T-cell (primary cell): ENCODE results near the gene SIM2. TPM values are rescaled to one million over a fixed set of nuclear protein-coding genes. Genes with fewer than 3 reads are reported as not detected.

ENCODE experiments used
- ATAC-seq, 4 experiments: fragments of 200-7000 bp in 3 of 4; fragments of 150-1000 bp in 1 of 4; cut with Tn5 transposase; replicated peaks in 1 of 4; 1 replicate in 3 of 4; 2 replicates in 1 of 4; pipeline ENCODE4 v1.10.0; 2021; ENCODE audit warnings: moderate library complexity in 3 of 4, mild to moderate bottlenecking in 2 of 4, moderate number of reproducible peaks in 1 of 4
- CTCF ChIA-PET, 2 donors: fragments of 300-600 bp; sonication (Branson Sonifier 250); formaldehyde crosslinking; loops; one replicate each; lab custom pipeline; 2022; ENCODE audit warnings: antibody characterized with exemption in 2 of 2; lab: Charles Lee
- POLR2A ChIA-PET, 2 donors: fragments of 300-600 bp; sonication (Branson Sonifier 250); formaldehyde crosslinking; loops; one replicate each; lab custom pipeline; 2022; ENCODE audit warnings: antibody characterized with exemption in 2 of 2; lab: Charles Lee
- DNase-seq, 35 experiments: peaks; one replicate each; pipeline versions ENCODE4 v3.0.0 to v3.0.0-alpha.2; 2013 to 2023
- H3K27ac ChIP-seq: one replicate; pipeline ENCODE4 v1.5.1; 2013; ENCODE audit warnings: low read length
- H3K27me3 ChIP-seq, 2 experiments: replicated peaks in 1 of 2; 1 replicate in 1 of 2; 2 replicates in 1 of 2; pipeline versions ENCODE4 v1.6.1 to v1.7.0; 2013; ENCODE audit warnings: low read length in 1 of 2, mixed read lengths in 1 of 2; ENCODE audit not compliant: control insufficient read depth in 2 of 2, insufficient read depth in 2 of 2; ENCODE audit errors: extremely low read depth in 1 of 2
- H3K36me3 ChIP-seq, 2 donors: 1 replicate in 1 of 2; 2 replicates in 1 of 2; pipeline versions ENCODE4 v1.6.1 to v1.7.0; 2013; ENCODE audit warnings: low read length in 1 of 2; ENCODE audit not compliant: control insufficient read depth in 2 of 2, insufficient read depth in 1 of 2; ENCODE audit errors: extremely low read depth in 1 of 2
- H3K4me1 ChIP-seq, 2 experiments: 1 replicate in 1 of 2; 2 replicates in 1 of 2; pipeline versions ENCODE4 v1.6.1 to v1.7.0; 2013; ENCODE audit warnings: low read length in 2 of 2, mixed read lengths in 1 of 2; ENCODE audit not compliant: insufficient read depth in 2 of 2, control insufficient read depth in 1 of 2; ENCODE audit errors: extremely low read depth in 1 of 2
- H3K4me3 ChIP-seq, 2 donors: 1 replicate in 1 of 2; 2 replicates in 1 of 2; pipeline versions ENCODE4 v1.5.1 to v1.7.0; 2013; ENCODE audit warnings: mild to moderate bottlenecking in 2 of 2, low read length in 1 of 2, moderate library complexity in 1 of 2; ENCODE audit not compliant: control insufficient read depth in 1 of 2; ENCODE audit errors: extremely low read depth in 1 of 2
- H3K9me3 ChIP-seq: 2 replicates; pipeline ENCODE4 v1.7.0; 2013
- H3K27ac Mint-ChIP-seq, 2 donors: one replicate each; pipeline ENCODE4 v1.8.0; 2020 to 2021; ENCODE audit warnings: mild to moderate bottlenecking in 2 of 2, mixed read lengths in 2 of 2
- H3K27me3 Mint-ChIP-seq, 2 donors: one replicate each; pipeline ENCODE4 v1.8.0; 2021 to 2022; ENCODE audit warnings: mixed read lengths in 2 of 2
- H3K36me3 Mint-ChIP-seq: one replicate; pipeline ENCODE4 v1.8.0; 2021; ENCODE audit warnings: mixed read lengths
- H3K4me1 Mint-ChIP-seq, 3 donors: one replicate each; pipeline ENCODE4 v1.8.0; 2020 to 2022; ENCODE audit warnings: mixed read lengths in 3 of 3, mild to moderate bottlenecking in 1 of 3
- H3K4me3 Mint-ChIP-seq, 3 donors: one replicate each; pipeline ENCODE4 v1.8.0; 2020 to 2022; ENCODE audit warnings: mild to moderate bottlenecking in 3 of 3, mixed read lengths in 3 of 3, moderate library complexity in 3 of 3
- H3K9me3 Mint-ChIP-seq, 3 donors: one replicate each; pipeline ENCODE4 v1.8.0; 2020 to 2022; ENCODE audit warnings: mixed read lengths in 3 of 3
- WGBS: methylation state at CpG from one replicate; pipeline ENCODE4 v1.1.5; 2013; ENCODE audit warnings: missing lambda C conversion rate; ENCODE audit not compliant: insufficient coverage; 5-methylcytosine and 5-hydroxymethylcytosine counted together
- total RNA-seq, 35 experiments: library from RNA in 6 of 35; stranded (reverse) in 6 of 35; fragments of 120-200 nt in 1 of 35; gene quantifications; one replicate each; pipeline versions ENCODE4 v1.2.1 to v1.2.4 and lab custom pipeline; 2013 to 2026

SIM2 gene
- total RNA-seq, 5 donors from 2014 or later (not counting 1 experiment from before 2014, with no cell fraction given) = 0.10 to 0.16 (median 0.12) TPM; not detected in 2

DNA sequence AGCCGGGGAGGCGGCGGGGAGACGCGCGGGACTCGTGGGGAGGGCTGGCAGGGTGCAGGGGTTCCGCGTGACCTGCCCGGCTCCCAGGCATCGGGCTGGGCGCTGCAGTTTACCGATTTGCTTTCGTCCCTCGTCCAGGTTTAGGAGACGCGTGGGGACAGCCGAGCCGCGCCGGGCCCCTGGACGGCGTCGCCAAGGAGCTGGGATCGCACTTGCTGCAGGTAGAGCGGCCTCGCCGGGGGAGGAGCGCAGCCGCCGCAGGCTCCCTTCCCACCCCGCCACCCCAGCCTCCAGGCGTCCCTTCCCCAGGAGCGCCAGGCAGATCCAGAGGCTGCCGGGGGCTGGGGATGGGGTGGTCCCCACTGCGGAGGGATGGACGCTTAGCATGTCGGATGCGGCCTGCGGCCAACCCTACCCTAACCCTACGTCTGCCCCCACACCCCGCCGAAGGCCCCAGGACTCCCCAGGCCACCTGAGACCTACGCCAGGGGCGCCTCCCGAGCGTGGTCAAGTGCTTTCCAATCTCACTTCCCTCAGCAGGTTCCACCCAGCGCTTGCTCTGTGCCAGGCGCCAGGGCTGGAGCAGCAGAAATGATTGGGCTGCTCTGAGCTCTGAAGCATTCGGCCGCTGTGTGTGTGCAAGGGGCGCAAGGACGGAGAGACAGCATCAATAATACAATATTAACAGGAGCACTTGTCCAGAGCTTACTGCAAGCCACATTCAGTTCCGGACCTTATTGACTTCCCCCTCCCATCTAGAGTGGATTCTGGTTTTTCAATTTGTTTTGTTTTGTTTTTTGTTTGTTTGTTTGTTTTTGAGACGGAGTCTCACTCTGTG is 10.3 kb downstream of the SIM2 start:
- ChIA-PET POLR2A (no interaction called here), CTCF (no interaction called here)
- 10% methylated on average over 33 of the region's 55 CpGs for WGBS

DNA sequence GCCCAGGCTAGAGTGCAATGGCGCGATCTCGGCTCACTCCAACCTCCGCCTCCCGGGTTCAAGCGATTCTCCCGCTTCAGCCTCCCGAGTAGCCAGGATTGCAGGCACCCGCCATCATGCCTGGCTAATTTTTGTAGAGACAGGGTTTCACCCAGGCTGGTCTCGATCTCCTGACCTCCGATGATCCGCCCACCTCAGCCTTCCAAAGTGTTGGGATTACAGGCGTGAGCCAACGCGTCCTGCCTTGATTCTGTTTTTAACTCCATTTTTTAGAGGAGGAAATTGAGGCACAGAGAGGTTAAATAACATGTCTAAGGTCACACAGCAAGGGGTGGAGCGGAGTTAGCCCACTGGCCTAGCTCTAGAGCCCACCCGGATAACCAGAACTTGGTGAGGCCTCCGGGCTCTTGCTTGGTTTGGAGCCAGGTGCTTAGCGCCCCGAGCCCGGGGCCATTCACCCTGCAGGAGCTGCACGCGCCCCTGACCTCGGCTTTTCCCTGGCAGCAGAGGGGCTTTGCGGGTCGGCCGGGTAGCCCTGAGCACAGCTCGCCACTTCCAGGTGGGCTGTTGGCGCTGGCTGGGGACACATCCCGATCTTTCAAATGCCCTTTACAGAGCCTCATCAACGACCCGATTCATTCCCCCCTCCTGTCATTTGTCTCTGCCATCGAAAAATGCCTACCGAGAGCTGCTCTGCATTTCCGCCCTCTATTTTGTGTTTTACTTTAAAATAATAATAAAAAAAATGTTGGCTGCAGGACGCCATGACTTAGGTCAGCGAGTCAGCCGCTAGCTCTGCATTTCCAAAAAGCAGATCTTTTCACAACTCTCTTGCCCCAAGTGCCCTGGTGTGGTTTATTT is 11.2 kb downstream of the SIM2 start:
- peaks cover 23 to 58% of the 10 kb centered on the region in 2 experiments for H3K27me3 ChIP-seq
- H3K4me1 Mint-ChIP-seq = peaks cover 34 to 39% (median 36%) of the 10 kb centered on the region in 3 donors

More for the DNA sequence above, 10.3 kb downstream of the SIM2 start:
- DNase-seq = no peak
- Histone ChIP-seq H3K27ac (no peak overlapping the region), H3K4me1 (peaks cover 4 to 63% of the 10 kb centered on the region in 2 experiments), H3K9me3 (no peaks in the 10 kb centered on the region), H3K36me3 (no peaks in the 10 kb centered on the region), H3K27me3 (peaks cover 20 to 67% of the 10 kb centered on the region in 2 experiments), H3K4me3 (no peak overlapping the region)
- Mint-ChIP-seq H3K4me3 (peak overlapping the region in 2 of 3 donors; percentile 31 to 77), H3K27ac (no peak overlapping the region), H3K27me3 (peaks cover 71 to 78% of the 10 kb centered on the region in 2 donors), H3K4me1 (peaks cover 37 to 43% (median 39%) of the 10 kb centered on the region in 3 donors), H3K36me3 (no peaks in the 10 kb centered on the region), H3K9me3 (no peaks in the 10 kb centered on the region)
- ATAC-seq = no peak

DNA sequence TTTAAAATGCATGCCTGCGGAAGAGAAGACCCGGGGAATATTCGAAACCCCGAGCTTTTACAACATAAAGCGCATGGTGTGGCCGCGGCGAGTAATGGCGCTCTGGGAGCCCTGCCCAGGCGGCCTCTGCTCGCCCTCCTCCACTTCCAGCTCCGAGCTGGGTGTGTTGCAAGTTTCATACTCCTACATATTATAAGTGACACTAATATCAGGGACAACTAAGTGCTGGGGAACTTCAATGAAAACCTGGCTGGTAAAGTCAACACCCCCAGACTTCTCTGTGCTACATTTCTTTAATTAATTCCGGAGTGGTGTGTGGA is 11.8 kb downstream of the SIM2 start:
- Mint-ChIP-seq H3K4me3 (peak overlapping the region in 1 of 3 donors; percentile 15), H3K9me3 (no peaks in the 10 kb centered on the region), H3K4me1 (peaks cover 28 to 34% (median 33%) of the 10 kb centered on the region in 3 donors), H3K36me3 (no peaks in the 10 kb centered on the region), H3K27ac (no peak overlapping the region), H3K27me3 (peaks cover 74 to 78% of the 10 kb centered on the region in 2 donors)
- ChIA-PET CTCF (no interaction called here), POLR2A (no interaction called here)
- 20% methylated on average over 2 of the region's 13 CpGs for WGBS
- DNase-seq (no peak), ATAC-seq (no peak)
- Histone ChIP-seq H3K27me3 (peaks cover 23 to 52% of the 10 kb centered on the region in 2 experiments), H3K4me1 (peaks cover 4 to 49% of the 10 kb centered on the region in 2 experiments), H3K36me3 (no peaks in the 10 kb centered on the region), H3K9me3 (no peaks in the 10 kb centered on the region), H3K27ac (no peak overlapping the region), H3K4me3 (no peak overlapping the region)

More for the DNA sequence above, 11.2 kb downstream of the SIM2 start:
- Mint-ChIP-seq H3K27me3 (peaks cover 76 to 81% of the 10 kb centered on the region in 2 donors), H3K27ac (no peak overlapping the region), H3K4me3 (peak overlapping the region in 1 of 3 donors; percentile 68), H3K9me3 (no peaks in the 10 kb centered on the region), H3K36me3 (no peaks in the 10 kb centered on the region)
- Histone ChIP-seq H3K36me3 (no peaks in the 10 kb centered on the region), H3K4me3 (peak overlapping the region in 1 of 2 donors; percentile 15), H3K4me1 (peaks cover 4 to 55% of the 10 kb centered on the region in 2 experiments), H3K9me3 (no peaks in the 10 kb centered on the region), H3K27ac (no peak overlapping the region)
- ChIA-PET CTCF (no interaction called here), POLR2A (no interaction called here)
- ATAC-seq (no peak), DNase-seq (no peak)
- WGBS = 20% methylated on average over 28 of the region's 38 CpGs

DNA sequence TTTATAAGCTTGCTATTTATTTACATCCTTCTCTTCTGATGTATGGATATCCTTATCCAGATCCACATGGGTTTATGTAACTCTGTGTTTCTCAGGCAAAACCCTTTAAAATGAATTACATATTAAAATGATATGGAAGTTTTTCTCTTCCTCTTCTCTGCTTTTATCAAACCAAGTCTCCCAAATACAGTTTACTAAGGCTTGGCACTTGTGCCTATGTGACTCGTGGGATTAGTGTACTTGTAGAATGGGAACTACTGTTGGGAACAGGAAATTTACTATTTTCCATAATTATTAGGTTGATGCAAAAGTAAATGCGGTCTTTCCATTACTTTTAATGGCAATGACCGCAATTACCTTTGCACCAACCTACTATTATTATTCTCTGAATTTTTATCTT is 14.8 kb downstream of the SIM2 start:
- H3K36me3 Mint-ChIP-seq = no peaks in the 10 kb centered on the region
- Histone ChIP-seq H3K9me3 (no peaks in the 10 kb centered on the region), H3K36me3 (no peaks in the 10 kb centered on the region), H3K4me1 (peaks cover 0 to 19% of the 10 kb centered on the region in 2 experiments), H3K27ac (no peak overlapping the region), H3K27me3 (peaks cover 18 to 35% of the 10 kb centered on the region in 2 experiments), H3K4me3 (no peak overlapping the region)
- no peak for DNase-seq
- H3K4me1 Mint-ChIP-seq = peaks cover 4 to 11% (median 10%) of the 10 kb centered on the region in 3 donors
- no peak overlapping the region for H3K4me3 Mint-ChIP-seq
- H3K27ac Mint-ChIP-seq = no peak overlapping the region
- CTCF ChIA-PET = no interaction called here
- H3K9me3 Mint-ChIP-seq = no peaks in the 10 kb centered on the region
- ATAC-seq = no peak
- POLR2A ChIA-PET = no interaction called here
- peaks cover 73 to 78% of the 10 kb centered on the region in 2 donors for H3K27me3 Mint-ChIP-seq
- WGBS = 100% methylated on average over 1 of the region's 3 CpGs

DNA sequence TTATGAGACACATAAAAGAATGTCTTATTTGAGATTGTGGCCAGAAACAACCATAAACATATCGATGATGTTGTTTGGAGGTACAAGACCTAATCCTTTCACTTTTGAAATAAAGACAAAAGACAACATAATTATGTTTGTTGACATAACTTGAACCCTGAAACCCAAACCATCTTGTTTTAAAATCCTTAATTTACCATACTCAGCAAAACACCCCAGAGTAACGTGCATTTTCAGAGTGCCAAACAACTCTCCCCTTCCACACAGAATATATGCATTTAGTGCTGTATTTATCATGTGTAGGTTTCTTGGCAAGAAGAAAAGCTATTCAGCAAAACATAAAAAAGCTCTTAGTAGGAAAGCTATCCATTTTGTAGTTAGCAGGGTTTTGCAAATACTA is 17.5 kb downstream of the SIM2 start:
- Histone ChIP-seq H3K36me3 (no peaks in the 10 kb centered on the region), H3K4me3 (no peak overlapping the region), H3K9me3 (no peaks in the 10 kb centered on the region), H3K4me1 (no peaks in the 10 kb centered on the region), H3K27ac (no peak overlapping the region), H3K27me3 (peaks cover 15 to 29% of the 10 kb centered on the region in 2 experiments)
- Mint-ChIP-seq H3K27me3 (peaks cover 74 to 76% of the 10 kb centered on the region in 2 donors), H3K36me3 (no peaks in the 10 kb centered on the region), H3K4me1 (no peaks in the 10 kb centered on the region), H3K4me3 (no peak overlapping the region), H3K27ac (no peak overlapping the region), H3K9me3 (no peaks in the 10 kb centered on the region)
- ChIA-PET CTCF (no interaction called here), POLR2A (interaction anchor here in 1 of 2 donors (0.7 kb wide), 1 partner anchor 8 kb away, joined by 5 read pairs; no protein-coding TSS in a partner anchor)
- DNase-seq (no peak), ATAC-seq (no peak)
- no CpG with 5 or more reads among the region's 2 CpGs for WGBS

DNA sequence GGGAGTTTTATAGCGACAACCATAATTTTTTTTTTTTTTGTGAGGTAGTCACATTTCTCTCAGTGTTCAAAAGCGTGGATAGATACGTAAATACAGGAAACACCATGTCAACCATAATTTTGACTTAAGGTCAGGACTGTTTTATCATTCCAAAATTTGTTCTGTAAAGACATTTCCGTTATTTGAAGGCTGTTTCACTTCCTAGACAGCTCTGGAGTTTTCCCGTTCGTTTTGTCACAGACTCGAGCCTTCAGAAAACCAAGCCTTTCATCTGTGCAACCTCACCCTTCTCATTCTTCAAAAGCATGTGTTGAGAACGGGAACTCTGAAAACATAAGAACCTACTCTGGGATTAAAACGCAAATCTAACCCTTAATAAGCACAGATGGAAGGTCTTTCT is 17.9 kb downstream of the SIM2 start:
- Histone ChIP-seq H3K9me3 (no peaks in the 10 kb centered on the region), H3K27me3 (peaks cover 15 to 34% of the 10 kb centered on the region in 2 experiments), H3K36me3 (no peaks in the 10 kb centered on the region), H3K27ac (no peak overlapping the region), H3K4me3 (no peak overlapping the region), H3K4me1 (no peaks in the 10 kb centered on the region)
- CTCF ChIA-PET = no interaction called here
- H3K4me3 Mint-ChIP-seq = no peak overlapping the region
- POLR2A ChIA-PET = interaction anchor here in 1 of 2 donors (0.7 kb wide), 1 partner anchor 9 kb away, joined by 5 read pairs; no protein-coding TSS in a partner anchor
- H3K27me3 Mint-ChIP-seq = peaks cover 74% of the 10 kb centered on the region in 2 donors
- no peaks in the 10 kb centered on the region for H3K9me3 Mint-ChIP-seq
- H3K27ac Mint-ChIP-seq = no peak overlapping the region
- H3K4me1 Mint-ChIP-seq = no peaks in the 10 kb centered on the region
- ATAC-seq (no peak), DNase-seq (no peak)
- H3K36me3 Mint-ChIP-seq = no peaks in the 10 kb centered on the region
- 60% methylated on average over 4 of the region's 9 CpGs for WGBS
